Kidney epithelial cell (primary cell): Measurements from ENCODE around the gene HNRNPUL2. TPM values are rescaled to one million over a fixed set of nuclear protein-coding genes. Genes with fewer than 3 reads are reported as not detected.
A peak's percentile ranks its signal among the peaks of the same experiment; 100 is the strongest.

Experiments used
- DNase-seq: peaks from one replicate; pipeline ENCODE4 v3.0.0-alpha.2; 2010; ENCODE audit warnings: low read depth
- H3K27me3 ChIP-seq: 2 replicates; pipeline ENCODE4 v1.6.0; 2011; ENCODE audit warnings: low read length; ENCODE audit not compliant: control insufficient read depth, insufficient read depth
- H3K36me3 ChIP-seq: 2 replicates; pipeline ENCODE4 v1.5.1; 2011; ENCODE audit warnings: low read length; ENCODE audit not compliant: control insufficient read depth, insufficient read depth
- H3K4me3 ChIP-seq: 2 replicates; pipeline ENCODE4 v1.5.1; 2011; ENCODE audit warnings: low read depth, mild to moderate bottlenecking, control low read depth, low read length
- total RNA-seq: library from RNA; depleted of rRNA; stranded (reverse); fragments of >200 nt; gene quantifications from 2 replicates; pipeline ENCODE4 v1.2.3, GENCODE V29; 2015
- TF ChIP-seq, protein P1 (sequence below): IDR thresholded peaks from 2 replicates; pipeline ENCODE4 v1.5.1; 2011; ENCODE audit warnings: mild to moderate bottlenecking, moderate library complexity, low read length, control low read depth, inconsistent platforms; ENCODE audit not compliant: insufficient read depth, poor library complexity, severe bottlenecking

The HNRNPUL2 gene
- total RNA-seq, 1 donor from 2014 or later = 12.8 TPM

DNA sequence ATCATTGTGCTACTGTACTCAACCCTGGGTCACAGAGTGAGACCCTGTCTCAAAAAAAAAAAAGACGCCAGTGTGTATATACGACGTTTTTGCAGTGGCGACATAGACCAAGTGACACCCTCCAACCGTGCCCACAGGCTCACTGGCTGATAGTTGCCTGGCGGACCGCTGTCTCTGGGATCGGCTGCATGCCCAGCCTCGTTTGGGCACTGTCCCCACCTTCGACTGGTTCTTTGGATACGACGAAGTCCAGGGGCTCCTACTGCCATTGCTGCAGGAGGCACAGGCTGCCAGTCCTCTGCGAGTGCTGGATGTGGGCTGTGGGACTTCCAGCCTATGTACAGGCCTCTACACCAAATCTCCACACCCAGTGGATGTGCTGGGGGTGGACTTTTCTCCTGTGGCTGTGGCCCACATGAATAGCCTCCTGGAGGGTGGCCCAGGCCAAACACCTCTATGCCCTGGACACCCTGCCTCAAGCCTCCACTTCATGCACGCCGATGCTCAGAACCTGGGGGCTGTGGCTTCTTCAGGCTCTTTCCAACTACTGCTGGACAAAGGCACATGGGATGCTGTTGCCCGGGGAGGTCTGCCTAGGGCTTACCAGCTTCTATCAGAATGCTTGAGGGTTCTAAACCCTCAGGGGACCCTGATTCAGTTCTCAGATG lies 60.9 kb downstream of the HNRNPUL2 start:
- TF ChIP-seq, protein P1, sequence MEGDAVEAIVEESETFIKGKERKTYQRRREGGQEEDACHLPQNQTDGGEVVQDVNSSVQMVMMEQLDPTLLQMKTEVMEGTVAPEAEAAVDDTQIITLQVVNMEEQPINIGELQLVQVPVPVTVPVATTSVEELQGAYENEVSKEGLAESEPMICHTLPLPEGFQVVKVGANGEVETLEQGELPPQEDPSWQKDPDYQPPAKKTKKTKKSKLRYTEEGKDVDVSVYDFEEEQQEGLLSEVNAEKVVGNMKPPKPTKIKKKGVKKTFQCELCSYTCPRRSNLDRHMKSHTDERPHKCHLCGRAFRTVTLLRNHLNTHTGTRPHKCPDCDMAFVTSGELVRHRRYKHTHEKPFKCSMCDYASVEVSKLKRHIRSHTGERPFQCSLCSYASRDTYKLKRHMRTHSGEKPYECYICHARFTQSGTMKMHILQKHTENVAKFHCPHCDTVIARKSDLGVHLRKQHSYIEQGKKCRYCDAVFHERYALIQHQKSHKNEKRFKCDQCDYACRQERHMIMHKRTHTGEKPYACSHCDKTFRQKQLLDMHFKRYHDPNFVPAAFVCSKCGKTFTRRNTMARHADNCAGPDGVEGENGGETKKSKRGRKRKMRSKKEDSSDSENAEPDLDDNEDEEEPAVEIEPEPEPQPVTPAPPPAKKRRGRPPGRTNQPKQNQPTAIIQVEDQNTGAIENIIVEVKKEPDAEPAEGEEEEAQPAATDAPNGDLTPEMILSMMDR = no peak
- H3K36me3 ChIP-seq = peaks cover 1% of the 10 kb centered on the region
- DNase-seq = no peak
- H3K4me3 ChIP-seq = peak overlapping the region; percentile 77
- no peaks in the 10 kb centered on the region for H3K27me3 ChIP-seq

DNA sequence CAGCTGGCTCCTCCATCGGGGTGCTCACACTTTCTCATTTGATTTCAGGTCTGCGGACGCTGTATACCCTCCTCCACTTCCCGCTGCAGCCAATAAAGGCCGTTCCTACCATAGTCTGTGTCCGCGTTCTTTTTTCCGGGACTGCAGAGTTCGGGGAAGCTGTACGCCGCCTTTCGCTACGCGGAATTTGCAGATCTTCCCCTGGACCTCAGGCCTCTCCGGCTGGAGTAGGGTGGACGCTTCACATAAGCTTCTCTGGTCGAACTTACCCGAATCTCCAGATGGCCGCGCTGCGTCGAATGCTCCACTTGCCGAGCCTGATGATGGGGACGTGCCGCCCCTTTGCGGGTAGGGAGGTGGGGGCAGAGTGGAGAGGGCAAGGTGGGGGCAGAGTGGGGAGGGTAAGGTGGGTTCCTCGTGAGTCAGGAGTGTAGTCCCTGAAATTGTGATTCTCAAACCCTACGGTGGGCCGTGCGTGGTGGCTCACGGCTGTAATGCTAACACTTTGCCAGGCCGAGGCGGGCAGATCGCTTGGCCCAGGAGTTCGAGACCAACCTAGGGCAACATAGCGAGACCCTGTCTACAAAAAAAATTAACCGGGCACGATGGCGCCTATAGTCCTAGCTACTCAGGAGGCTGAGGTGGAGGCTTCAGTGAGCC lies 61.5 kb downstream of the HNRNPUL2 start:
- Histone ChIP-seq H3K36me3 (peaks cover 1% of the 10 kb centered on the region), H3K4me3 (peak overlapping the region; percentile 77), H3K27me3 (no peaks in the 10 kb centered on the region)
- DNase-seq = no peak
- TF ChIP-seq, protein P1 = no peak

DNA sequence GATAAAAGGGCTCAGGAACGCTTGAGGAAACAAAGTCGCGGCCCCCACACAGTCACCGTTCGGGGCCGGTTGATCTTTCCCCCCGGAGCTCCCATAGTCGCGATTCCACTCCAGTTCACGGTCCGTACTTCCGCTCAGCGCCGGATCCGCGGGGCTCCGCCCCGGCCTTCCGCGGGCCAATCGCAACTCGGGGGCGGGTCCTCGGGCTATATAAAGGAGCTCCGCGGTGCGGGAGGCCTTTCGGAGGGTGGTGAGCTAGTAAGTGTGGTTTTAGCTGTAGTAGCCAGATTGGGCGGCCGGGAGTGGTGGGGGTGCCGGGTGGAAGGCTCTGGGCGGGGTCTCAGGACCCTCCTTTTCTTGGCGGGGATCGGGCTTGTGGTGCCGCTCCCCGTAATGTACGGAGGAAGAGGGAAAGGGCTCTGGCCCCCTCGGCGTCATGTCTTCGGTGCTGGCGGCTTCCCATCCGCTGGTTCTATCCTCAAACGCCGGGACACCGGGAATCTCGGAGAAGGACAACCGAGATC lies 62.1 kb downstream of the HNRNPUL2 start, which contains the start of the genes C11orf98 and CSKMT:
Gene C11orf98 (minus strand): TSS at position 136 of the 524 bp plus-strand sequence. CDS start 41 bp downstream, at position 95.
Gene CSKMT (plus strand): TSS at position 238 of the 524 bp plus-strand sequence. CDS start 568 bp downstream, outside the sequence.
- H3K36me3 ChIP-seq = peaks cover 1% of the 10 kb centered on the region
- H3K4me3 ChIP-seq = peak within 1 kb of the TSS; percentile 77
- no peak for DNase-seq
- no peaks in the 10 kb centered on the region for H3K27me3 ChIP-seq
- TF ChIP-seq, protein P1 = no peak

DNA sequence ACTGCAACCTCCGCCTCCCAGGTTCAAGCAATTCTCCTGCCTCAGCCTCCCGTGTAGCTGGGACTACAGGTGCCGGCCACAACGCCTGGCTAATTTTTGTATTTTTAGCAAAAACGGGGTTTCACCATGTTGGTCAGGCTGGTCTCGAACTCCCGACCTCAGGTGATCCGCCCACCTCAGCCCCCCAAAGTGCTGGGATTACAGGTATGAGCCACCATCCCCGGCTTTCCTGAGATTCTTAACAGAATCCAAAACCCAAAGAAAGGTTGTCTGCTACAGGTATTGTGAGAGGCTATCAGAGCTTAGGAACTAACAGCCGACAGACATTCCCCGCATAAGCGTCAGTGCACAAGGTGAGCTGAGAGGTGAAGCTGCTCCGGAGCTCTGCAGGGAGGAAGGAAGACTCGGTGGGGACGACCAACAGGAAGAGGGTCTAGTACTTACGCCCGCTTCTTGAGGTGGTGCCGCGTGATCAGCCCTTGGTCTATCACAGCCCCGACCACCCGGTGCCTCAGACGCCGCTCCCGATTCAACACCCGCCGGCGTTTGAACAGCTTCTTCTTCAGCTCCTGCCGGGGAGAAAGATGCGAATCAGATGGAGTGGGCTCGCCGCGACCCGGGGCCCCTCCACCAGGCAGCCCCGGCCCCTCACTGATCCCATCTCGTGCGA lies 62.7 kb downstream of the HNRNPUL2 start:
- H3K4me3 ChIP-seq = peak overlapping the region; percentile 77
- H3K27me3 ChIP-seq = no peaks in the 10 kb centered on the region
- H3K36me3 ChIP-seq = peaks cover 1% of the 10 kb centered on the region
- TF ChIP-seq, protein P1 = no peak
- no peak for DNase-seq

Other genes starting within 250 kb of the HNRNPUL2 start
- gene AHNAK, start 180.7 kb downstream of the HNRNPUL2 start, total RNA-seq = 224 and 226 TPM in 2 replicates
- gene EEF1G, start 153.6 kb downstream of the HNRNPUL2 start, total RNA-seq = 2,411 and 2,583 TPM in 2 replicates
- 15.0 and 15.2 TPM in 2 replicates for gene TUT1, start 135.9 kb downstream of the HNRNPUL2 start, total RNA-seq
- 136 and 137 TPM in 2 replicates for gene MTA2, start 125.6 kb downstream of the HNRNPUL2 start, total RNA-seq
- gene EML3, start 114.7 kb downstream of the HNRNPUL2 start, total RNA-seq = 20.9 and 21.1 TPM in 2 replicates
- 0.55 and 1.4 TPM in 2 replicates for gene ROM1, start 114.2 kb downstream of the HNRNPUL2 start, total RNA-seq
- 68.7 and 80.8 TPM in 2 replicates for gene B3GAT3, start 105.5 kb downstream of the HNRNPUL2 start, total RNA-seq
- gene GANAB, start 80.8 kb downstream of the HNRNPUL2 start, total RNA-seq = 271 and 300 TPM in 2 replicates
- gene INTS5, start 74.2 kb downstream of the HNRNPUL2 start, total RNA-seq = 26.9 and 36.4 TPM in 2 replicates
- 64.8 and 76.5 TPM in 2 replicates for gene C11orf98, start 62.2 kb downstream of the HNRNPUL2 start, total RNA-seq
- gene CSKMT, start 62.1 kb downstream of the HNRNPUL2 start, total RNA-seq = 3.4 and 4.0 TPM in 2 replicates
- gene UQCC3, start 55.8 kb downstream of the HNRNPUL2 start, total RNA-seq = 8.0 and 8.1 TPM in 2 replicates
- gene LBHD1, start 55.2 kb downstream of the HNRNPUL2 start, total RNA-seq = 4.1 and 4.6 TPM in 2 replicates
- gene UBXN1, start 48.4 kb downstream of the HNRNPUL2 start, total RNA-seq = 289 and 321 TPM in 2 replicates
- 0.25 TPM in 1 of 2 replicates, not detected in the other for gene LRRN4CL, start 37.9 kb downstream of the HNRNPUL2 start, total RNA-seq
- 45.2 and 56.1 TPM in 2 replicates for gene BSCL2, start 20.0 kb downstream of the HNRNPUL2 start, total RNA-seq
- gene GNG3, start 19.8 kb downstream of the HNRNPUL2 start, total RNA-seq = not detected in 2 replicates
- gene TTC9C, start 1.0 kb upstream of the HNRNPUL2 start, total RNA-seq = 37.5 and 38.6 TPM in 2 replicates
- gene ZBTB3, start 26.7 kb upstream of the HNRNPUL2 start, total RNA-seq = 17.3 and 18.8 TPM in 2 replicates
- 98.3 and 120 TPM in 2 replicates for gene POLR2G, start 34.1 kb upstream of the HNRNPUL2 start, total RNA-seq
- 19.4 and 29.1 TPM in 2 replicates for gene TAF6L, start 43.9 kb upstream of the HNRNPUL2 start, total RNA-seq
- 66.7 and 72.5 TPM in 2 replicates for gene TMEM179B, start 59.9 kb upstream of the HNRNPUL2 start, total RNA-seq
- 32.8 and 41.3 TPM in 2 replicates for gene TMEM223, start 64.5 kb upstream of the HNRNPUL2 start, total RNA-seq
- gene NXF1, start 78.0 kb upstream of the HNRNPUL2 start, total RNA-seq = 40.9 and 41.4 TPM in 2 replicates
- gene STX5, start 104.6 kb upstream of the HNRNPUL2 start, total RNA-seq = 30.2 and 34.3 TPM in 2 replicates
- gene TEX54, start 105.4 kb upstream of the HNRNPUL2 start, total RNA-seq = not detected in 2 replicates
- 90.2 and 92.8 TPM in 2 replicates for gene WDR74, start 112.1 kb upstream of the HNRNPUL2 start, total RNA-seq
- gene SLC3A2, start 153.4 kb upstream of the HNRNPUL2 start, total RNA-seq = 441 and 475 TPM in 2 replicates
- not detected in 2 replicates for gene CHRM1, start 193.9 kb upstream of the HNRNPUL2 start, total RNA-seq